Kasumi-1 (cell line): ENCODE measurements around the gene FOXP4.

Source experiments
- DNase-seq, 2 experiments: peaks; one replicate each; lab custom pipeline; 2025; lab: John Stamatoyannopoulos, UW

The FOXP4 gene

DNA sequence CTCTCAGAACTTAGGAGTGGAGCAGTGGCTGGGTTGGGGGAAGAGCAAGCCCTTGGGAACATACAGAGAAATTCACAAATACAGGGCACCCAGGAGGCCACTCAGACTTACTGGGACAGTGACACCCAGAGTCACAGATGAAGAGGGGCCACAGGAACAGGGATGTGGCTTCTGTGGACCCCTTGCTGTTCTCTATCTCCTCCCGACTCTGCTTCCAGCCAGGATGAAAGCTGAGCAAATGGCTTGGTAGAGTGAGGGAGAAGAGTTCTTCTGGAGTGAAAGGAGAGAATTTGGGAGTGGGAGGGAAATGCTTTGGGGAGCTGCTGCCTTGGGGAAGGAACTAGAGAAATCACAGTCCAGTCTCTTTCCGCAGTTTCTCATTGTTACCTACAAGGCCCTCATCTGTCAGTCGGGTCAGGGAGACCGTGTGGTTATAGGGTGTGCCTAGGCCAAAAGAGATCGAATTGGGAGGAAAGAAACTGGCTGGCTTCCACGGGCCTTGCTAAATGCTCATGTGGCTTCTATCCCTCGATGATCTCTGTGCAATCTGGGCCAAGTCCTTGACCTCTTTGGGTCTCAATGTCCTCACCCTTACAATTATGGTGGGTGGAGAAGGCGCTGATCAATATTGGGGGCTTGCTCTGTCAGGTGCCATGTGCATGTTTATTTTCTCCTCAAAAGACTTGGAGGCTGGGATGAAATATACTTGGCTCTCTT, 17.0 kb downstream of the FOXP4 start:
- no peak for DNase-seq

DNA sequence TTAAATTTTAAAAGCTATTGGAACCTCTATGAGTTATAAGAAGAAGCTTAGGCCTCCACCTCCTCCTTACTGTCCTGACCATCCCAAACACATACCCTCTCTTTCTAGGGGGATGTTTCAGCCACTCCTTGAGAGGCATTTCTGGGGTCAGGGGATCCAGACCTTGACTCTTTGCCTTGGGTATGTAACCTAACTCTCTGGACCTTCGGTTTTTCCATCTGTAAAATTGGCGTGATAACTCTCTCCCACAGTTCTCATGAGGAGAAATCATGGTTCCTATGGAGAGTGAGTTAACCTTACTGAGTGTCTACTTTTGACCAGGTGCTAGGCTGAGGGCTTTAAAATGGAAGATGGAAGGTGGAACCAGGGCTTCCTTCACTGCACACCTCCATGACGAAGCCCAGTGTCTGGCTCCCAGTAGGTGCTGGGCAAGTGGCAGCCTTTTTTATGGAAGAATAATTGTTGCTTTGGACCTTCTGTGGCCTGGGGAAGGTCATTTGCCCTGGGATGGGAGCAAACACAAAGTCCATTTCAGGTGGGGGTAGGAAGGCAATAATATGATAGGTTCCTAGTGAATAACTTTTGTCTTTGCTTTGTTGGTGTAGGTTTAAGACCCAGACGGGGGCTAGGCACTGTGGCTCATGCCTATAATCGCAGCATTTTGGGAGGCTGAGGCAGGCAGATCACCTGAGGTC, 18.4 kb downstream of the FOXP4 start:
- DNase-seq: no peak

DNA sequence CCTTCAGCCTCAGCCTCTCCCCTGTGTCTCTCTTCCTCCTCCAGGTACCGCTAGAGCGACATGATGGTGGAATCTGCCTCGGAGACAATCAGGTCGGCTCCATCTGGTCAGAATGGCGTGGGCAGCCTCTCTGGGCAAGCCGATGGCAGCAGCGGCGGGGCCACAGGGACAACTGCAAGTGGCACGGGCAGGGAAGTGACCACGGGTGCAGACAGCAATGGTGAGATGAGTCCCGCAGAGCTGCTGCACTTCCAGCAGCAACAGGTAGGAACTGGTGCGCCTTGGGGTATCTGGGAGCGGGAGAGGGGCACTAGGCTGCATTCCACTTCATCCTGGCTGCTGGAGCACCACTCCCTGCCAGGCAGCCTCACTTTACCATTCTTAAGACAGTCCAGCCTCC, 19.5 kb downstream of the FOXP4 start:
- no peak for DNase-seq

GRCh38 chr6:41566961-41567360, 20.8 kb downstream of the FOXP4 start:
- DNase-seq: no peak

DNA sequence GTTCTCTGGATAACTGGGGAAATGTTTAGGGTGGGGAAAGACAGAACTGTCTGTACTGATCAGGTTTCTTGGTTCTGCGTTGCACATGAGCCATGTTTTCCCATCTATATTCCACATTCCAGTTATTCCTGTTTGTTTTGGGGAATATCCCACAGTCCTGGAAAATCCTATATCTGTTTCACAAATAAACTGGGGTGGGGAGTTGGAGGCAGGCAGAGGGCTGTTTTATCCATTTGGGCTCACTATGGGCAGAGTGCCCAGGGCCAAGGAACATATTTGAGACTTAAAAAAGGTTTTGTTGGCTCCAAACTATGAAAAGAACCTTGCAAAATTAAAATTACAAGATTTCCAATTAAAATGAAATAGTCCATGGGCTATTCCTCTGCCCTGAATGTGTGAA, 21.5 kb downstream of the FOXP4 start:
- no peak for DNase-seq

DNA sequence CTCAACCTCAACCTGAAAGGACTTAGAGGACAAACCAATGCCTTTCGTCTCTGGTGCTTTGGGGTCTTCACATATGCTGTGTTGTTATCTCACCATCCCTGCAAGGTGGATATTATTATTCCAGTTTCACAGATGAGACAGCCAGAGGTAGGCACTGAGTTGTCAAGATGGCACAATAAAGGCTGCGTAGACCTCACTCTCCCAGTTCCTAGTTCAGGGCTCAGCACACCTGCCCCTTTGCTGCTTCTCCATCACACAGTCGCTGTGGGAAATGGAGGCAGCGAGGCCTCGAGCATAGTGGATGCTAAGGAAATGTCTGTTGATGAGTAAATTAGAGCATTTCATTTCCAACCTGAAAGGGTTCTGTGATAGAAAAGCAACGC, 22.0 kb downstream of the FOXP4 start:
- no peak for DNase-seq

DNA sequence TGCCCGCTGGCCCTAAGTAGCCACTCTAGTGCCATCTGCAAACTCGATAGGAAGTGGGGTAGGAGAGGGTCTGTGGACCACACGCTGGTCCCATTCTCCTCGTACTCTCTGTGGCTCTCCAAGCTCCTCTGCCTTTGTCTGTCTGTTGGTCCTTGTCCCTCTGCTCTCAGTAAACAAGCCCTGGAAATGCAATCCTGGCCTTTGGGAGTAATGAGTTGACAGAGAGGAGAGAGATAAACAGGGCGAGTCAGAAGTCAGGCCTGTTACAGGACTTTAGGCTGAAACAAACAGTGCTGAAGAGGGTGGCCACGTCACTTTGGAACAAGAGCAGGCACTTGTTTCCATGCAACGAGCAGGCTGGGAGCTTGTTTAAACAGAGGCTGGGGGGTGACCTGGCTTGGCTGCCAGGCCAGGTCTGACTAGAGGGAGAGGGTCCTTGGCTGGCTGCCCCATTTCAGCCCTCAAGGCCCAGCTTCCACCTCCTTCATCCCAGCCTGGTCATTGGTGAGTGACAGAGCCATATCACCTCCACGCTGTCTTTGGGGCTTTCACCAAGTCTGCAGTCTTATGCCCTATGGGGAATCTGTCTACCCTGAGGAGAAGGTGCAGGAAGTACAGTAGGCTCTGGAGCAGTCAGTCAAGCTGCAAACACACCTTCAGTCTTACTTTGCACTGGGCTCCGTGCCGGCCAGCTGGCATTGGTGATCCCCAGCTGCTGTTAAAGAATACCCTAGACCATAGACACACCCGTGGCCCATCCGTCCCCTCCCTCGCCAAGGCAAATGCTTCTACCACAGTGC, 22.6 kb downstream of the FOXP4 start:
- no peak for DNase-seq

GRCh38 chr6:41570259-41570615, 24.1 kb downstream of the FOXP4 start:
- DNase-seq: no peak

DNA sequence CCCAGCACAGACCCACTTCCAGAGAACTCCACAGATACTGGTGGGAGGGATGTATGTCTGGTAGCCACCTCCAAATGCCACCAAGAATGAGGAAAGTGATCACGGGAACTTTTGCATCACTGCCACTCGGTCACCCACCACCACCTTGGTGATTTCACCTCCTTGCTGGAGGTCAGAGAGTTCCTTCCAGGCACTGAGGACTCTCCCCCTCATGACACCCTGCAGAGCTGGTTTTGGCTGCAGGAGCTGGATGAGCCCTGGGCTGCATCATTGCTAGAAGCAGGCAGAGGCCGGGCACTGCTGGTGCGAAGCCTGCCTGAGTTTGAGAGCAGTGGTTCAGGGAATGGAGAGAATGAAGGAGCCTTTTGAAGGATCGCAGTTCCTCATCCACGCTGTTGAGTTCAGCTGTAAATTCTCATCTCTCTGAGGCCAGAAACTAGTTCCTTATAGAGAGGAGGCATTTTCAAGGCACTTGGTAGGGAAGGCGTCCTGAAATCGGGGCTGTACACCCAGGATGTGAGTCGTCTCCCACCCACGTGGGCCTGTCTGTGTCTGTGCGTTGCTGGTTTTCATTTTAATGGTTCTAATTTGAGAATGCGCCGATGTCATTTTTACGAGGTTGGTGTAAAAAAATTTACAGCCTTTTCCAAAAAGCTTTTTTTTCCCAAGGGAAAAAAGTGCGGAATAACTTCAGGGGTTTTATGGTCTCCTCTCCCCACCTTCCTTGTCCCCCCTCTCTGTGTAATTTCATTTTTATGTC, 25.0 kb downstream of the FOXP4 start:
- no peak for DNase-seq

DNA sequence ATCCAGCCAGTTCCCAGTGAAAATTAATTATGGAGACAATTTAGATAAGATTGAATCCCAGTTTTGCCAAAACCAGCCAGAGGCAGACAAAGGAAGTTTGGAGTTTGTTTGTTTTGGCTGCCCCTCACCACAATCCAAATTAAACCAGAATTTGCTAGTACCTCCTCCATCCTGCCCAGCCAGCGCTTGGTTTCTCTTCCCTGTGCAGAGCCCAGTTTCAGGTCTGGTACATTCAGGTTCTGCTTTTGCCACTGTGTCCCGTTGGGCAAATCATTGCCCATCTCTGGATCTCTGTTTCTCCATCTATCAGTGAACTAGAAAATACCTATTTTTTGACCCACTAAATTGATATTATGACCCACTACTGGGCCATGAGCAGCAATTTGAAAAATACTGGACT, 26.4 kb downstream of the FOXP4 start:
- no peak for DNase-seq

DNA sequence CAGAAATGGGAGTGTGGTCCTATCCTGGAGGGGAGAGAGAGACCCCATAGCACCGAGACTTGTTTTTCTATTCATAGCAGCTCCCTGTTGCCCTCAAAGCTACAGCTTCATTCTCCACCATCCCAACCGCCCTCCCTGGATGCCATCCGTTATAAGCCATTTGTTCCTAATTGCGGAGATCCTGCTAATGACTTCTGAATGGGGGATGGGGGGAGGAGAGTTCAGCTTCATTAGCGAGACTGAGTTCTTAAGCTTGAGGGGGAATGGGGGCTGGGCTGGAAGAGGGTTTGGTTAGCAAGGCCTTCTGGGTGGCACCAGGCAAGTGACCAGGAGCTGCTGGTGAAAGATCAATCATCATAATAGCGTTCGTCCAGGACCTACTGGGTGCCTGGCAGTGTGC, 27.1 kb downstream of the FOXP4 start:
- no peak for DNase-seq

DNA sequence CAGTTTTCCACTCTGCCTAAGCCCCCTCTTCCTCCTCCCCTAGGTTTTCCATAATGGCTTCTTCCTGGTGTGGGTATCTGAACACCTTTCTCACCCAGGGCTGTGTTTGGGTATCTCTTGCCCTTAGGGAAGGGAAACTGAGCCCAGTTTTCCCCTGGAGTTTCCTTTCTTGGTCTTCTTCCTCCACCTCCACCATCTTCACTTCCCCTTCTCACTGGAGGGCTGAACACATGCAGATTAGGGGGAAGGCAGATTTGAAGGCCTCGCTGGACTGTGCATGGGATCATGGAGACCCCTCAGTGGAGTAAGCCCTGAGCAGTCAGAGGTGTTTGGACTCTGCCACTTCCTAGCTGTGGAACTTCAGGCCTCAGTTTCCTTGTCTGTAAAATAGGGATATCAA, 27.8 kb downstream of the FOXP4 start:
- no peak for DNase-seq

GRCh38 chr6:41575598-41575997, 29.4 kb downstream of the FOXP4 start:
- DNase-seq: no peak

- no peak for DNase-seq
Observed at GRCh38 chr6:41576667-41577066, 30.5 kb downstream of the FOXP4 start.

DNA sequence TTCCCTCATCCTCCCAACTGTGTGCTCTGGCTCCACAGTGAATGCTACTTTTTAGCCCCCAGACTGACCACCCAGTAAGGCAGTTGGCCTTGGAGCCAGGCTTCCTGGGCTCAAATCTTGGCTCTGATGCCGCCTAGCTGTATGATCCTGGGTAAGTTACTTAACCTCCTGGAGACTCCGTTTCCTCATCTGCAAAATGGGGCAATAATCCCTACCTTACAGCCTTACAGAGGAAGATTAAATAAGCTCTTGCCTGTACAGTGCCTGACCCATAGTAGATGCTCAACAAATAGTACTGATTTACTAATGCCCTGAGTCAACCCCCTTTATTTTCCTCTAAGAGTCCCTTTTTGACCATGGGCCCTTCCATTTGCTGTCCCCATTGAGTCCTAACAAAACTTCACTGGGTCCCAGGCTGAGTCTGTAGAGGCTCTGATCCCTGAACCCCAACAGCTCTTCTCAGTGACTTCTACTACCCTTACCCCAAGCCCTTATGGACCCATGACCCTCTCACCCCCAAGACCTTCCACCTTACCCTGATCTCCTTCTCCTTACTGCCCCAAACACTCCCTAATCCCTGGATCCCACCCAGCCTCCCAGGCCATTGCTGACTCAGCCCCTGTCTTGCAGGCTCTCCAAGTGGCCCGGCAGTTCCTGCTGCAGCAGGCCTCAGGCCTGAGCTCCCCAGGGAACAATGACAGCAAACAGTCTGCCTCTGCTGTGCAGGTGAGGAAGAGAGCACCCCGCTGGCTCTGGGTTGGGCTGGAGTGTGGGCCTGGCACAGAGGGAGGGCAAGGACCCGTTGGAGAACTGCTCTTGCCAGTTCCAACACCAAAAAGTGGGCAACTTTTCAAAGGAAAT, 31.4 kb downstream of the FOXP4 start:
- DNase-seq: no peak

DNA sequence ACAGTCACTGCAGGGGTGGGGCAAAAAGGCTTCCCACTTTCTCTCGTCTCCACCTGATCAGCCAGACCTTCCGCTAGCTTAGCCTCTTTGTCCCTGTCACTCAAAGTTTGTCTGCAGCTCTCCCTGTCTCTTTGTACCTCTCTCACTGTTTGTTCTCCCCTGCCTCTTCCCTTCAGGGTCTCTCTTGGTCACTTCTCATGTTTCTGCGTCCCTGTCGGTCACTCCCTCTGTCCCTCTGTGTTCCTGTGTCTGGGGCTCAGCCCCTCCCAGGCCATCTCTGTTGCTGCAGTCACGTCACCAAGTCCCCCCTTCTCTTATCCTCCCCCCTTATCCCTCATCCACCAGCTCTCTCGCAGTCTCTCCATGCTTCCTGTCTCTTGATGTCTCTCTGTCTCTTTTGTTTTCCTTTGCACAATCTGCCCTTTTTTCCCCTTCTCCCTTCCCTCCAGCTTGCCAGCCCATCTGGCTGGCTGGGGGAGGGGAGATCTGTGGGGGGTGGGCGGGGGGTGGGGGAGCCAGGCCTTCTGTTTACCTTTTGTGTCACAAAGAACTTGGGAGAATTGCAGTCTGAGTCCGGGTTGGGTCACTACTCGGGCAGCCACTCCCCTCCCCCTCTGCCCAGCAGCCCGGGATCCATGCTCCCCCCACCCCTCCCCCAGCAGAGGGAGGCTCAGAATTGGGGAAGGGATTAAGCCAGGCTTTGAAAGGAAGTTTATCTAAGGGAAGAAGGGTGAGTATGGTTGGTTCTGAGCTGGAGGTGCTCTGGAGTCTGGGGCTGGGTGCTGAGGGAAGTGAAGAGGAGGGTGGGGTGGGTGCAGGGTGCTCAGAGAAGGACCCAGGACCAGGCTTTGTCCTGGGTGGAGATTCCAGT, 32.3 kb downstream of the FOXP4 start:
- DNase-seq: peak in 1 of 2 experiments; percentile 5

- no peak for DNase-seq
Observed at GRCh38 chr6:41579088-41579610, 33.0 kb downstream of the FOXP4 start.

DNA sequence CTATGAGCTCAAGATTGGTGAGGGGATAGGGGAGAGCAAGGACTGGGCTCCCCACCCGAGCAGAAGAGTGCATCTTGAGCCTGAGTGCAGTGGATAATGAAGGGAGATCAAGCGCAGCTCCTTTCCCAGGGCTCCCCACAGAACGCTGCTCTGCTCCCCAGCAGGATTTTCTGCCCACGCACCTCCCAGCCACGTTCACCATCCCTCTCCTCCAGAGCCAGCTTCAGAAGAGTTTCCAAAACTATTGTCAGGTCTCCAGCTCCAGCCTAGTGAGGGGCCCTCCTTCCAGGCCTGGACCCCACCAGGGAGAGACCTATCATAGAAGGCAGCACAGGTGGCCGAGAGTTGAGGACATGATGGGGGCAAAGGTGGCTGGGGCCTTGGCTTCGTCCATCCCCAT, 34.5 kb downstream of the FOXP4 start:
- DNase-seq: no peak

DNA sequence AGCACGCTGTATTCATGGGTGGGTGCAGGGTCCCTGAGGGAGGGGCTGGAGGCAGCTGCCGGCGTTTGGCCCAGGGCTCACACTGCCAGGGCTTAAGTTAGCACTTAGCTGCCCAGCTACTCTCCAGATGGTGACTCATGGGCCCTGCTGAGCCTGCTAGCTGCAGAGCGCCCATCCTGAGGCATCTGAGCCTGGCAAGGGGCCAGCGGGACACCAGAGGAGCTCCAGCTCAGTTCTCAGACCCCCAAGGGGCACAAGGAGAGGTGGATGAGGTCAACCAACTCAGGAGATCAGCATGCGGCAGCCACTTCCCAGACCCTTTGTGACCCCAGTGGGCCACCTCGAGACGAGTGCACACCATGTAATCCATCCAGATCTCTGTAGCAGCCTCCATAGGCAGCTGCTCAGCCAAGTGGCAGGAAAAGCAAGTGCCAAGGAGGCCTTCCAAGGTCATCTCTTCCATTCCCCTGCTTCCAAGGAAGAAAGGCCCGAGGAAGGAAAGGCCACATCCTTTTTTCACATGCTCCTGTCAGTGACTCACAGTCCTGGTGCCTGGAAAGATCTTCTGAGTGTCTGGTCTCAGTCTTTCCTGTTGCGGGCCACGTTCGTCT, 35.3 kb downstream of the FOXP4 start:
- no peak for DNase-seq

DNA sequence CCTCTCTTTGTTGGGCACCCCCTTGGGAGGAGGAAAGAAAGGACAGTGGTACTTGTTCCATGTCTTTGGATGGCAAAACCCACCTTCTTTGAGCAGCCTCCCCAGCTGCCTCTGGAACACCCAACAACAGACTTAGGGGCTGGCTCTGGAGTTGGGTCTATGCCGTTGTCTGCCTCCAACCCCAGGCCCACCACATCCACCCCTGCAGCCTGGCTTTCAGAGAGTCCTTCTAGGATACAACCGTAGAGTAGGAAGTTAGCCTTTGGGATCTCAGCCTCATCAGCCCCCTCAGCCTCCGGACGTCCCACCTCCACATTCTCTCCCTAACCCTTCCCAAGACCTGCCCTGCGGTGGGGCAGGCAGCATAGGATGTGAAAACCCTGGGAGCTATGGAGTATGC, 36.4 kb downstream of the FOXP4 start:
- no peak for DNase-seq
